Measurements from ENCODE around the gene PDE4D.
"Not testable (repeated sequence)": the region's sequence is repeated elsewhere in the genome, so short reads cannot be mapped to it uniquely, and the experiment has no call there.

Gene PDE4D

GRCh38 chr5:59474324-59474723 is 419.2 kb downstream of the PDE4D start:
- no peak for DNase-seq (ENCODE audit: low read depth, low spot score)

- DNase-seq (ENCODE audit: low read depth, low spot score), result no peak
These were observed 419.9 kb downstream of the PDE4D start for GRCh38 chr5:59473611-59474010.

GRCh38 chr5:59471463-59471862 is 422.1 kb downstream of the PDE4D start:
- no peak for DNase-seq (ENCODE audit: low read depth, low spot score)

GRCh38 chr5:59467969-59468368 is 425.6 kb downstream of the PDE4D start:
- no peak for DNase-seq (ENCODE audit: low read depth, low spot score)

GRCh38 chr5:59466271-59466670 is 427.3 kb downstream of the PDE4D start:
- no peak for DNase-seq (ENCODE audit: low read depth, low spot score)

- DNase-seq (ENCODE audit: low read depth, low spot score), result no peak
These were observed 428.6 kb downstream of the PDE4D start for GRCh38 chr5:59464969-59465368.

GRCh38 chr5:59463618-59464166 is 429.8 kb downstream of the PDE4D start:
- not testable (repeated sequence) for DNase-seq (ENCODE audit: low read depth, low spot score)

- no peak for DNase-seq (ENCODE audit: low read depth, low spot score)
These were observed 430.6 kb downstream of the PDE4D start for GRCh38 chr5:59462956-59463355.

GRCh38 chr5:59460368-59461153 is 433.0 kb downstream of the PDE4D start:
- no peak for DNase-seq (ENCODE audit: low read depth, low spot score)

- DNase-seq (ENCODE audit: low read depth, low spot score), result no peak
These were observed 434.4 kb downstream of the PDE4D start for GRCh38 chr5:59458966-59459729.

GRCh38 chr5:59458321-59458720 is 435.2 kb downstream of the PDE4D start:
- no peak for DNase-seq (ENCODE audit: low read depth, low spot score)

GRCh38 chr5:59449905-59450644 is 443.5 kb downstream of the PDE4D start:
- DNase-seq (ENCODE audit: low read depth, low spot score), result no peak

- DNase-seq (ENCODE audit: low read depth, low spot score), result no peak
These were observed 447.2 kb downstream of the PDE4D start for GRCh38 chr5:59446356-59446755.

- DNase-seq (ENCODE audit: low read depth, low spot score), result no peak
These were observed 447.8 kb downstream of the PDE4D start for GRCh38 chr5:59445741-59446140.

- DNase-seq (ENCODE audit: low read depth, low spot score), result no peak
These were observed 454.2 kb downstream of the PDE4D start for GRCh38 chr5:59439303-59439702.

- no peak for DNase-seq (ENCODE audit: low read depth, low spot score)
These were observed 456.4 kb downstream of the PDE4D start for GRCh38 chr5:59437176-59437575.

- no peak for DNase-seq (ENCODE audit: low read depth, low spot score)
These were observed 457.0 kb downstream of the PDE4D start for GRCh38 chr5:59436364-59437148.

GRCh38 chr5:59433174-59433573 is 460.4 kb downstream of the PDE4D start:
- no peak for DNase-seq (ENCODE audit: low read depth, low spot score)

GRCh38 chr5:59430066-59430685 is 463.4 kb downstream of the PDE4D start:
- no peak for DNase-seq (ENCODE audit: low read depth, low spot score)

GRCh38 chr5:59428391-59428790 is 465.1 kb downstream of the PDE4D start:
- no peak for DNase-seq (ENCODE audit: low read depth, low spot score)

- DNase-seq (ENCODE audit: low read depth, low spot score), result no peak
These were observed 469.0 kb downstream of the PDE4D start for GRCh38 chr5:59424515-59424914.
